H1 (cell line): ENCODE results near the gene RIPPLY2. TPM values are rescaled to one million over a fixed set of nuclear protein-coding genes. Genes with fewer than 3 reads are reported as not detected.

Experiments used
- CTCF ChIA-PET: fragments of 300-600 bp; sonication (Branson Sonifier 250); formaldehyde crosslinking; loops from one replicate; lab custom pipeline; 2021; ENCODE audit not compliant: partially characterized antibody; lab: Charles Lee
- POLR2A ChIA-PET: fragments of 300-600 bp; sonication (Branson Sonifier 250); formaldehyde crosslinking; loops from one replicate; lab custom pipeline; 2021; ENCODE audit warnings: inconsistent platforms; ENCODE audit not compliant: partially characterized antibody; lab: Charles Lee
- DNase-seq, 2 experiments: peaks; one replicate each; pipeline versions ENCODE4 v3.0.0 to v3.0.0-alpha.2; 2010 to 2022; ENCODE audit warnings: low spot score in 2 of 2, low read depth in 1 of 2, mixed read lengths in 1 of 2
- FAIRE-seq: peaks from 2 replicates; lab custom pipeline; 2011; peaks lifted over from hg19 to GRCh38; lab: Jason Lieb, UNC
- H2AFZ ChIP-seq: 2 replicates; pipeline ENCODE4 v1.8.1; 2012; ENCODE audit warnings: low read length, inconsistent platforms
- H2AK5ac ChIP-seq: 2 replicates; pipeline ENCODE4 v1.6.1; 2013; ENCODE audit warnings: low read depth, low read length
- H2BK120ac ChIP-seq: replicated peaks from 2 replicates; pipeline ENCODE3; 2013; ENCODE audit warnings: low read depth, low read length, inconsistent platforms
- H2BK12ac ChIP-seq: 2 replicates; pipeline ENCODE4 v1.6.1; 2013; ENCODE audit warnings: low read depth, low read length
- H2BK15ac ChIP-seq: 2 replicates; pipeline ENCODE4 v1.6.1; 2013; ENCODE audit warnings: low read length
- H2BK20ac ChIP-seq: 2 replicates; pipeline ENCODE4 v1.6.1; 2013; ENCODE audit warnings: low read length
- H2BK5ac ChIP-seq: 2 replicates; pipeline ENCODE4 v1.6.1; 2013; ENCODE audit warnings: low read depth, low read length
- H3K14ac ChIP-seq: 2 replicates; pipeline ENCODE4 v1.6.1; 2013; ENCODE audit warnings: inconsistent platforms; ENCODE audit not compliant: insufficient read length
- H3K18ac ChIP-seq: 2 replicates; pipeline ENCODE4 v1.6.1; 2013; ENCODE audit warnings: low read length; ENCODE audit errors: extremely low read depth
- H3K23ac ChIP-seq: 2 replicates; pipeline ENCODE4 v1.6.1; 2013; ENCODE audit warnings: inconsistent platforms; ENCODE audit not compliant: insufficient read length
- H3K23me2 ChIP-seq: 2 replicates; pipeline ENCODE4 v1.6.1; 2013; ENCODE audit warnings: low read depth, low read length
- H3K27ac ChIP-seq: 2 replicates; pipeline ENCODE4 v1.6.1; 2011; ENCODE audit warnings: low read depth, low read length, inconsistent platforms
- H3K27me3 ChIP-seq, 4 experiments: replicated peaks in 1 of 4; 1 replicate in 1 of 4; 2 replicates in 3 of 4; pipeline versions ENCODE4 v1.6.1 to v1.8.1; 2011 to 2013; ENCODE audit warnings: low read length in 3 of 4, mild to moderate bottlenecking in 3 of 4, inconsistent platforms in 2 of 4, mixed read lengths in 2 of 4, moderate library complexity in 1 of 4; ENCODE audit not compliant: control insufficient read depth in 3 of 4, insufficient read depth in 3 of 4; ENCODE audit errors: extremely low read depth in 1 of 4
- H3K36me3 ChIP-seq, 4 experiments: 2 replicates each; pipeline versions ENCODE4 v1.6.1 to v1.8.1; 2011 to 2013; ENCODE audit warnings: mild to moderate bottlenecking in 4 of 4, low read length in 3 of 4, moderate library complexity in 2 of 4, control low read depth in 1 of 4, inconsistent platforms in 1 of 4; ENCODE audit not compliant: insufficient read depth in 4 of 4, control insufficient read depth in 2 of 4
- H3K4ac ChIP-seq: replicated peaks from 2 replicates; pipeline ENCODE3; 2013; ENCODE audit warnings: low read length, low read depth, mixed read lengths, inconsistent platforms; ENCODE audit not compliant: insufficient read length
- H3K4me1 ChIP-seq, 4 experiments: replicated peaks in 1 of 4; 1 replicate in 1 of 4; 2 replicates in 3 of 4; pipeline versions ENCODE4 v1.6.1 to v1.8.1; 2011 to 2013; ENCODE audit warnings: low read length in 3 of 4, inconsistent platforms in 2 of 4, mixed read lengths in 1 of 4; ENCODE audit not compliant: insufficient read depth in 4 of 4, control insufficient read depth in 3 of 4
- H3K4me2 ChIP-seq, 2 experiments: 2 replicates each; pipeline versions ENCODE4 v1.6.1 to v1.8.1; 2011 to 2013; ENCODE audit warnings: low read depth in 2 of 2, low read length in 2 of 2, control low read depth in 1 of 2, inconsistent platforms in 1 of 2, mild to moderate bottlenecking in 1 of 2; ENCODE audit not compliant: insufficient read depth in 1 of 2
- H3K4me3 ChIP-seq, 4 experiments: fragments of 200-600, 300-600 bp in 1 of 4; sonication (generic), shearing (Covaris generic), sonication (Bioruptor Twin) in 1 of 4; 2 replicates each; pipeline versions ENCODE4 v1.5.1 to v1.8.1; 2011 to 2016; ENCODE audit warnings: low read length in 4 of 4, low read depth in 3 of 4, control low read depth in 2 of 4, inconsistent platforms in 2 of 4, mild to moderate bottlenecking in 2 of 4, mixed read lengths in 1 of 4, moderate library complexity in 1 of 4; ENCODE audit not compliant: insufficient read depth in 2 of 4; ENCODE audit errors: extremely low read depth in 1 of 4
- H3K56ac ChIP-seq: replicated peaks from 2 replicates; pipeline ENCODE3; 2013; ENCODE audit warnings: low read depth, mild to moderate bottlenecking, mixed read lengths, low read length, inconsistent platforms; ENCODE audit not compliant: insufficient read length
- H3K79me1 ChIP-seq: 2 replicates; pipeline ENCODE4 v1.6.1; 2013; ENCODE audit warnings: low read depth, low read length, control low read depth
- H3K79me2 ChIP-seq, 2 experiments: 2 replicates each; pipeline versions ENCODE4 v1.6.1 to v1.8.1; 2012 to 2013; ENCODE audit warnings: low read length in 2 of 2, mild to moderate bottlenecking in 2 of 2, inconsistent platforms in 1 of 2; ENCODE audit not compliant: insufficient read depth in 2 of 2, control insufficient read depth in 1 of 2
- H3K9ac ChIP-seq, 4 experiments: replicated peaks in 1 of 4; 1 replicate in 1 of 4; 2 replicates in 3 of 4; pipeline versions ENCODE4 v1.6.1 to v1.8.1; 2011 to 2013; ENCODE audit warnings: low read depth in 3 of 4, low read length in 3 of 4, control low read depth in 2 of 4, mild to moderate bottlenecking in 2 of 4, moderate library complexity in 2 of 4, inconsistent platforms in 1 of 4; ENCODE audit errors: extremely low read depth in 1 of 4
- H3K9me3 ChIP-seq, 2 experiments: 2 replicates each; pipeline versions ENCODE4 v1.6.1 to v1.8.1; 2012 to 2013; ENCODE audit warnings: mild to moderate bottlenecking in 2 of 2, moderate library complexity in 2 of 2, control low read depth in 1 of 2, inconsistent platforms in 1 of 2, low read depth in 1 of 2, low read length in 1 of 2, mixed read lengths in 1 of 2; ENCODE audit not compliant: insufficient read depth in 2 of 2
- H4K20me1 ChIP-seq, 2 experiments: replicated peaks in 1 of 2; 2 replicates each; pipeline versions ENCODE3 to v1.8.1; 2011 to 2013; ENCODE audit warnings: inconsistent platforms in 2 of 2, low read length in 2 of 2, mild to moderate bottlenecking in 1 of 2; ENCODE audit not compliant: insufficient read depth in 2 of 2, control insufficient read depth in 1 of 2
- H4K5ac ChIP-seq: 2 replicates; pipeline ENCODE4 v1.6.1; 2013; ENCODE audit warnings: low read length, low read depth, mixed read lengths, inconsistent platforms; ENCODE audit not compliant: insufficient read length
- H4K8ac ChIP-seq: 2 replicates; pipeline ENCODE4 v1.8.0; 2013; ENCODE audit warnings: mild to moderate bottlenecking, moderate library complexity, low read length, inconsistent platforms; ENCODE audit not compliant: insufficient read depth; ENCODE audit errors: extremely low read depth
- H4K91ac ChIP-seq: replicated peaks from 2 replicates; pipeline ENCODE3; 2013; ENCODE audit warnings: low read length, mixed read lengths, inconsistent platforms; ENCODE audit not compliant: insufficient read length
- ASH2L ChIP-seq: fragments of 200-600, 300-600 bp; sonication (generic); IDR thresholded peaks from one replicate; pipeline ENCODE4 v1.7.1; 2017; ENCODE audit warnings: low read length
- BCL11A ChIP-seq, 2 experiments: IDR thresholded peaks; one replicate each; pipeline ENCODE4 v1.6.1; 2011; ENCODE audit warnings: low read depth in 2 of 2, low read length in 2 of 2, mild to moderate bottlenecking in 2 of 2
- BRCA1 ChIP-seq: IDR thresholded peaks from 2 replicates; pipeline ENCODE4 v1.6.1; 2012; ENCODE audit warnings: low read depth, low read length, improper control_type of control experiment
- CBX8 ChIP-seq: fragments of 300-800, 300-1000 bp; sonication (generic); IDR thresholded peaks from 2 replicates; pipeline ENCODE4 v1.7.1; 2016; ENCODE audit warnings: low read depth, low read length, borderline replicate concordance
- CHD1 ChIP-seq: IDR thresholded peaks from 2 replicates; pipeline ENCODE4 v1.6.1; 2012; ENCODE audit warnings: low read depth, low read length, improper control_type of control experiment
- EZH2 ChIP-seq: fragments of 200-600 bp; sonication (generic); IDR thresholded peaks from 2 replicates; pipeline ENCODE4 v1.7.1; 2012; ENCODE audit warnings: low read depth, mild to moderate bottlenecking, moderate library complexity, low read length, inconsistent platforms; ENCODE audit not compliant: severe bottlenecking
- GABPA ChIP-seq: IDR thresholded peaks from 2 replicates; pipeline ENCODE4 v1.6.1; 2011; ENCODE audit warnings: mild to moderate bottlenecking, low read length, moderate library complexity, borderline replicate concordance; ENCODE audit not compliant: insufficient read depth
- HDAC2 ChIP-seq, 2 experiments: fragments of 300-600 bp in 1 of 2; sonication (generic) in 1 of 2; IDR thresholded peaks; 2 replicates each; pipeline ENCODE4 v1.6.1; 2011 to 2012; ENCODE audit warnings: low read depth in 2 of 2, low read length in 2 of 2, mild to moderate bottlenecking in 2 of 2, moderate library complexity in 2 of 2, borderline replicate concordance in 1 of 2, inconsistent platforms in 1 of 2
- JUND ChIP-seq: IDR thresholded peaks from 2 replicates; pipeline ENCODE4 v1.6.1; 2011; ENCODE audit warnings: mild to moderate bottlenecking, improper control_type of control experiment, low read length
- KDM1A ChIP-seq: fragments of 200-600, 300-600 bp; sonication (generic); IDR thresholded peaks from 2 replicates; pipeline ENCODE4 v1.7.1; 2016; ENCODE audit warnings: mild to moderate bottlenecking, low read length, borderline replicate concordance
- POU5F1 ChIP-seq: IDR thresholded peaks from 2 replicates; pipeline ENCODE4 v1.6.1; 2011; ENCODE audit warnings: low read depth, mild to moderate bottlenecking, low read length, moderate library complexity
- RNF2 ChIP-seq: fragments of 200-900, 300-1000 bp; sonication (generic); IDR thresholded peaks from 2 replicates; pipeline ENCODE4 v1.7.1; 2016; ENCODE audit warnings: borderline replicate concordance, low read depth, mild to moderate bottlenecking, antibody characterized with exemption, low read length; ENCODE audit not compliant: poor library complexity, severe bottlenecking; ENCODE audit errors: missing control alignments
- SIRT6 ChIP-seq: IDR thresholded peaks from one replicate; pipeline ENCODE4 v1.7.1; 2012; ENCODE audit warnings: low read length, inconsistent platforms
- SP1 ChIP-seq: IDR thresholded peaks from 2 replicates; pipeline ENCODE4 v1.6.1; 2011; ENCODE audit warnings: low read depth, low read length
- TAF1 ChIP-seq: IDR thresholded peaks from 2 replicates; pipeline ENCODE4 v1.6.1; 2011; ENCODE audit warnings: mild to moderate bottlenecking, low read depth, low read length
- YY1 ChIP-seq: IDR thresholded peaks from 2 replicates; pipeline ENCODE4 v1.6.1; 2011; ENCODE audit warnings: low read depth, mild to moderate bottlenecking, low read length
- WGBS, 2 experiments: shearing (Covaris generic) in 1 of 2; methylation state at CpG; one replicate each; pipeline versions ENCODE4 v1.1.6 to v1.1.7; 2013 to 2015; ENCODE audit warnings: low lambda C conversion rate in 2 of 2, mixed read lengths in 2 of 2, inconsistent platforms in 1 of 2, low coverage in 1 of 2, missing lambda C conversion rate in 1 of 2; ENCODE audit not compliant: insufficient replicate concordance in 2 of 2, insufficient coverage in 1 of 2, insufficient read length in 1 of 2; ENCODE audit errors: extremely low coverage in 1 of 2, missing lambda C conversion rate in 1 of 2; 5-methylcytosine and 5-hydroxymethylcytosine counted together
- polyA plus RNA-seq, 7 experiments: library from polyadenylated mRNA; depleted of rRNA in 3 of 7; stranded (reverse) in 5 of 7; unstranded in 2 of 7; fragments of >200 nt in 5 of 7; fragments of 200-250 nt in 2 of 7; gene quantifications; 1 replicate in 5 of 7; 2 replicates in 1 of 7; 4 replicates in 1 of 7; pipeline versions ENCODE4 v1.2.1 to v1.2.3, GENCODE V29; 2011 to 2013; ENCODE audit warnings: missing spikeins in 2 of 7, mixed read lengths in 2 of 7
- total RNA-seq: library from RNA; stranded (reverse); fragmentation: NEBNext Ultra II Directional; extraction: Animal tissue kit (Norgen Biotek cat#: 25700); gene quantifications from 2 replicates; pipeline ENCODE4 v1.2.1, GENCODE V29; 2021

Gene RIPPLY2
- total and polyA plus RNA-seq, 2 of the 8 experiments (the other 6 are each of a cell fraction or from before 2014, with no cell fraction given), result 0.74 to 1.5 TPM

DNA sequence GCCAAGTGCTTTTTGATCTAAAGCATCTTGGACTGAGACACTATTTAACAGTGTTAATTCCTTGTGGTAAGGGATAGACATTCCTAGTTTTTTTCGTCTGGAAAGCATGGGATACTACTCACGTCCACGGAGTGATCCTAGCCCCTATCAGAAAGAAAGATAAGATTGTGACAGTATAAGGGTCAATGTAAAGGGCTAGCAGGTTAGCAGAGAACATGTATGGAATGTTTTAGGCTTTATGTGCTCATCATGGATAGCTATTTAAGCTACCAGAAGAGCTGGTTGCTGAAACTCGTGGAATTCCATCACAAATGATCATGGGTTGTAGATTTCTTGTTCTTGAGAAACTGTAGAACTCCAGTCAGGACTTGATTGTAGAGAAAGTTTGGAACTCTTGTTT lies 38.4 kb downstream of the RIPPLY2 start:
- Histone ChIP-seq H2BK120ac (no peak overlapping the region), H3K18ac (no peak overlapping the region), H3K56ac (no peak overlapping the region), H4K20me1 (no peaks in the 10 kb centered on the region), H3K4ac (no peak overlapping the region), H3K36me3 (no peaks in the 10 kb centered on the region), H3K4me3 (no peak overlapping the region), H3K23me2 (no peaks in the 10 kb centered on the region), H2AFZ (no peak overlapping the region), H3K79me2 (no peaks in the 10 kb centered on the region; a peak in 1 of 4 replicates), H4K91ac (no peak overlapping the region), H3K4me1 (no peaks in the 10 kb centered on the region; a peak in 1 of 7 replicates), H3K27me3 (no peaks in the 10 kb centered on the region), H3K4me2 (no peak overlapping the region), H3K23ac (no peak overlapping the region), H2BK5ac (no peak overlapping the region), H3K79me1 (no peaks in the 10 kb centered on the region), H2BK12ac (no peak overlapping the region), H2AK5ac (no peak overlapping the region), H3K14ac (no peak overlapping the region), H2BK20ac (no peak overlapping the region), H3K9ac (no peak overlapping the region), H3K9me3 (no peaks in the 10 kb centered on the region), H3K27ac (no peak overlapping the region), H2BK15ac (no peak overlapping the region), H4K5ac (no peak overlapping the region), H4K8ac (no peak overlapping the region)
- FAIRE-seq (no peak), DNase-seq (no peak)
- WGBS, 2 experiments, result 89% methylated on average over 4 of the region's 4 CpGs; no CpG with 5 or more reads in 1 of the 2 experiments
- POLR2A ChIA-PET, result no interaction called here
- CTCF ChIA-PET, result no interaction called here
- TF ChIP-seq TAF1, result no peak
- TF ChIP-seq GABPA, result no peak
- no peak for TF ChIP-seq ASH2L
- no peak for TF ChIP-seq RNF2
- TF ChIP-seq JUND, result no peak
- no peak for TF ChIP-seq KDM1A
- no peak for TF ChIP-seq SIRT6
- no peak for TF ChIP-seq EZH2
- no peak for TF ChIP-seq CHD1
- TF ChIP-seq HDAC2 (IDR thresholded peaks at IDR 0.05; ENCODE audit: borderline replicate concordance in 1 of 2, low read depth in 2 of 2, low read length in 2 of 2), result no peak
- no peak for TF ChIP-seq YY1
- TF ChIP-seq POU5F1, result no peak
- no peak for TF ChIP-seq BRCA1
- no peak for TF ChIP-seq BCL11A (IDR thresholded peaks at IDR 0.05; ENCODE audit: low read depth in 2 of 2, low read length in 2 of 2)
- no peak for TF ChIP-seq CBX8
- no peak for TF ChIP-seq SP1
